HL-60 (cell line): ENCODE data around the gene LOXL3.

Experiments
- DNase-seq, 2 experiments: peaks; one replicate each; pipeline ENCODE4 v3.0.0-alpha.2; 2010 to 2020; ENCODE audit warnings: low read depth in 1 of 2, low spot score in 1 of 2
- H3K27ac ChIP-seq: fragments of 250-450 bp; sonication (Bioruptor Pico); replicated peaks from 2 replicates; pipeline ENCODE4 v1.5.1; 2020; ENCODE audit warnings: mild to moderate bottlenecking, moderate library complexity
- H3K27me3 ChIP-seq: fragments of 250-450 bp; sonication (Bioruptor Pico); 2 replicates; pipeline ENCODE4 v1.5.1; 2021; ENCODE audit warnings: mild to moderate bottlenecking, moderate library complexity; ENCODE audit not compliant: insufficient read depth, poor library complexity, severe bottlenecking
- H3K4me3 ChIP-seq: replicated peaks from 2 replicates; pipeline ENCODE4 v1.5.1; 2011; ENCODE audit warnings: mild to moderate bottlenecking, control low read depth, low read length; ENCODE audit not compliant: insufficient read depth
- GABPA ChIP-seq: IDR thresholded peaks from 2 replicates; pipeline ENCODE4 v1.6.1; 2012; ENCODE audit warnings: low read depth
- POLR2AphosphoS5 ChIP-seq: IDR thresholded peaks from 2 replicates; pipeline ENCODE4 v1.6.1; 2012; ENCODE audit warnings: low read depth
- REST ChIP-seq: IDR thresholded peaks from 2 replicates; pipeline ENCODE4 v1.6.1; 2012; ENCODE audit warnings: low read depth; ENCODE audit not compliant: insufficient replicate concordance
- SPI1 ChIP-seq: IDR thresholded peaks from 2 replicates; pipeline ENCODE4 v1.6.1; 2012; ENCODE audit warnings: low read depth, mild to moderate bottlenecking, borderline replicate concordance
- TF ChIP-seq, protein P1 (sequence below): IDR thresholded peaks from one replicate; pipeline ENCODE4 v1.5.1; 2011; ENCODE audit warnings: low read length, control low read depth, inconsistent platforms; ENCODE audit not compliant: insufficient read depth

Gene LOXL3

DNA sequence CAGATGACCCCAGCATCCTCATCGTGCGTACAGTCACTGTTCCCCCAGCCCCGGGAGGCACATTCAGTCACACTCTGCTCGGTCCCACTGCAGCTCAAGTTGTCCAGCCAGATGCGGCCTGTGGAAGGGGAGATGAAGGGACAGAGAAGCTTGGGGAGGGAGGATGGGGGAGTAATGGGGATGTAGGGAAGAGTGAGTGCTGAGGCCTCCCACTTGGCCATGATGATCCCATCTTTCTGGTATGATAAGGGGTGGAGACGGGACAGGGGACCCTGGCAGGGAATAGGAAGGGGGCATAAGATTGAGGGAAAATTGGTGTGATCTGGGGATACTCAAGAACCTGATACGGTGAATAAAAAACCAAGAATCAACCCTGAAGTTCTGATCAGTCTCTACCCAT lies 3.5 kb downstream of the LOXL3 start:
- TF ChIP-seq, protein P1, sequence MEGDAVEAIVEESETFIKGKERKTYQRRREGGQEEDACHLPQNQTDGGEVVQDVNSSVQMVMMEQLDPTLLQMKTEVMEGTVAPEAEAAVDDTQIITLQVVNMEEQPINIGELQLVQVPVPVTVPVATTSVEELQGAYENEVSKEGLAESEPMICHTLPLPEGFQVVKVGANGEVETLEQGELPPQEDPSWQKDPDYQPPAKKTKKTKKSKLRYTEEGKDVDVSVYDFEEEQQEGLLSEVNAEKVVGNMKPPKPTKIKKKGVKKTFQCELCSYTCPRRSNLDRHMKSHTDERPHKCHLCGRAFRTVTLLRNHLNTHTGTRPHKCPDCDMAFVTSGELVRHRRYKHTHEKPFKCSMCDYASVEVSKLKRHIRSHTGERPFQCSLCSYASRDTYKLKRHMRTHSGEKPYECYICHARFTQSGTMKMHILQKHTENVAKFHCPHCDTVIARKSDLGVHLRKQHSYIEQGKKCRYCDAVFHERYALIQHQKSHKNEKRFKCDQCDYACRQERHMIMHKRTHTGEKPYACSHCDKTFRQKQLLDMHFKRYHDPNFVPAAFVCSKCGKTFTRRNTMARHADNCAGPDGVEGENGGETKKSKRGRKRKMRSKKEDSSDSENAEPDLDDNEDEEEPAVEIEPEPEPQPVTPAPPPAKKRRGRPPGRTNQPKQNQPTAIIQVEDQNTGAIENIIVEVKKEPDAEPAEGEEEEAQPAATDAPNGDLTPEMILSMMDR: no peak
- TF ChIP-seq SPI1 (no peak), REST (no peak), POLR2AphosphoS5 (no peak), GABPA (no peak)
- no peak overlapping the region for H3K27ac ChIP-seq
- no peaks in the 10 kb centered on the region for H3K27me3 ChIP-seq
- DNase-seq: no peak
- H3K4me3 ChIP-seq: no peak overlapping the region

- no peak for DNase-seq
- TF ChIP-seq, protein P1: no peak
- TF ChIP-seq SPI1 (no peak), POLR2AphosphoS5 (no peak), GABPA (no peak), REST (no peak)
- Histone ChIP-seq H3K4me3 (peak overlapping the region; percentile 51), H3K27me3 (no peaks in the 10 kb centered on the region), H3K27ac (no peak overlapping the region)
Measured at GRCh38 chr2:74548900-74549826, 4.6 kb downstream of the LOXL3 start.

- DNase-seq: no peak
- no peak for TF ChIP-seq SPI1
- TF ChIP-seq, protein P1: no peak
- no peak for TF ChIP-seq POLR2AphosphoS5
- TF ChIP-seq GABPA: no peak
- no peak for TF ChIP-seq REST
- Histone ChIP-seq H3K4me3 (peak overlapping the region; percentile 51), H3K27ac (no peak overlapping the region), H3K27me3 (no peaks in the 10 kb centered on the region)
Measured at GRCh38 chr2:74548285-74548899, 5.3 kb downstream of the LOXL3 start.
